Hypothalamus (tissue), 51 donors: Measurements from ENCODE around the gene KCNG4.

Source experiments
- DNase-seq, 51 donors: peaks; one replicate each; lab custom pipeline; 2025; lab: John Stamatoyannopoulos, UW

Gene KCNG4, protein sequence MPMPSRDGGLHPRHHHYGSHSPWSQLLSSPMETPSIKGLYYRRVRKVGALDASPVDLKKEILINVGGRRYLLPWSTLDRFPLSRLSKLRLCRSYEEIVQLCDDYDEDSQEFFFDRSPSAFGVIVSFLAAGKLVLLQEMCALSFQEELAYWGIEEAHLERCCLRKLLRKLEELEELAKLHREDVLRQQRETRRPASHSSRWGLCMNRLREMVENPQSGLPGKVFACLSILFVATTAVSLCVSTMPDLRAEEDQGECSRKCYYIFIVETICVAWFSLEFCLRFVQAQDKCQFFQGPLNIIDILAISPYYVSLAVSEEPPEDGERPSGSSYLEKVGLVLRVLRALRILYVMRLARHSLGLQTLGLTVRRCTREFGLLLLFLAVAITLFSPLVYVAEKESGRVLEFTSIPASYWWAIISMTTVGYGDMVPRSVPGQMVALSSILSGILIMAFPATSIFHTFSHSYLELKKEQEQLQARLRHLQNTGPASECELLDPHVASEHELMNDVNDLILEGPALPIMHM

DNA sequence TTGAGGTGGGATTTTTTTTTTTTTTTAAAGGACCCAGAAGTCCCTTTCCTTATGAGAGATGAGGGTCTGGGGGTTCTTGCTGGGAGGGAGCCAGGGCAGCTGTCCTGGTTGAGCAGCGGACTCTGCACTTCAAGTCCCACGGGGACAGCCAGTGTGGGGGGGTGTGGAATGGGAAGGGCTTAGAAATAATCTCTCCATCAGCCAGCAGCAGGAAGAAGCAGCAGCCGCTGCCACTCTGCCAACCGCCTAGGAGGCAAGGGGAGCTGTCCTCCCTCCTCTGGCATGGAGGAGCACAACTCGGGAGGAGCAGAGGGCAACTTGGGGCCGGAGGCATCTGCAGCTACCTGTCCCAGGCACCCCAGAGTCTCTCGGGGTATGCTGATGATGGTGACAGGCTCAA is at the start of gene KCNG4:
KCNG4 (minus strand) TSS at position 104 of the 400 bp plus-strand sequence. CDS start 2,527 bp downstream, outside the sequence.
- DNase-seq, result peak in 3 of 51 donors; percentile 7 to 13 (median 9)

DNA sequence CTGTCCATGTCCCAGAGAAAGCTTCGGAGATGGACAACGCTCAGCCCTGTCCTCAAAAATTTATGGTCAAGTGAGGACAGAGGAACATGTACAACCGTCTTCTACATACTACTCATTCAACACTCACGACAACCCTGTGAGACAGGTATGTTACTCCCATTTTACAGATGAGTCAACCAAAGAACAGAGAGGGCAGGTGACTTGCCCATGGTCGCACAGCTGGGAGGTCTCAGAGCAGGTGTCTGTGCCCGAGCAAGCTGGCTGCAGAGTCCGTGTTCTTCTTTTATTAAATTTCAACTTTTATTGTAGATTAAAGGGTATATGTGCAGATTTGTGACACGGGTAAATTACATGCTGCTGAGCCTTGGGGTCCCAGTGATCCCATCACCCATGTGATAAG is 49.1 kb upstream of the KCNG4 start:
- DNase-seq, result no peak

DNA sequence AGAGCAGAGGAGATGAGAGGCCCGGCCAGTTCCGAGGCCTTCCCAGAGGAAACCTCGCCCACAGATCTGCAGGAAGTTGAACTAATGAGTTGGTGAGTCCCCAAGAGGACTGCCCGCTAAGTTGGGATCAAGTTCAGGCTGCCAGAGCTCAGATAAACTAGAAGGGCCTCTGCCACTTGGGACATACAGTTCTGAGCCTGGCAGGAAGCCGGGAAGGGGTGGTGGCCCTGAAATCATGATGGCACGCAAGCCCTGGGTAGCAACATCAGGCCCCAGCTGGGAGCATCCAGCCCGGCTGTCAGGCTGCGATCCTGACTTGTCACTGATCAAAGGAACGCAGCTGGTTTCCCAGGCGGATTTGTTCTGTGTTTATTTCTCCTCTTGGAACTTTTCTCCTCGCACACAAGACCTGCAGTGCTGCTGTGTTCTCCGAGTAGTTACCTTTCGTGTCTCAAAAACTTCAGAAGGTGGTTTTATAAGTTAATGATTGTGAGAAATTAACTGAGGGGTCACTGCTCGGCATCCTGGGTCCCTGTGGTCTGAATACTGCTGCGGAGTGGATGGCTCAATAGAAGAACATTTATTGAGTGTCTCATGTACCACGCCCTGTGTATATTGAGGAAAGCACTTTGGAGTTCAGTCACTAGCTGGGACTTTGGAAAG is 46.9 kb upstream of the KCNG4 start:
- DNase-seq, result no peak

DNA sequence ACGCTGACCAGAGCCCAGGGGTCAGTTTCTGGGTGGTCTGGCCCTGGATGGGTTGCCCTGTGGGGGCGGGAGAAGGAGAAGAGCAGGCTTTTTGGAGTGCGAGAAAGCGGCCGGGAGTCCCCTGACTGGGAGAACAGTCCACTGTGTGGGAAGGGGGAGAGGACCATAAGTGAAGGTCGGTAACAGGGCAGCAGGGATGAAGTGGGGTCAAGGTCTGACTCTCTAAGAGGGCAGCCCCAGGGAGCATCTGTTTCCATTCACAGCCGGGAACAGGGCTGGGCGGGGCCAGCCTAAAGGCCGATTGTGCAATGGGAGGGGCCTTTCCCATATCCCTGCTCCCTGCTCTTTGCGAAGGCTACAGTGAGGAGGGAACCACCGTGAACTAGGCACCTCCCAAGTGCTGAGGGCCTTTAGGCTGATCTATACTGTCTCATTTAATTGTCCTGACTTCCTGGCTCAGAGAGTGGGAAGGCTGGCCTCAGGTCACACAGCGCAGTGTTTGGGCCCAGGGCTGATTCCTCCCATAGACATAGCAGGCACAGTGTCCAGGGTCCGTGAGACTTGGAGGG is 44.4 kb upstream of the KCNG4 start:
- no peak for DNase-seq

DNA sequence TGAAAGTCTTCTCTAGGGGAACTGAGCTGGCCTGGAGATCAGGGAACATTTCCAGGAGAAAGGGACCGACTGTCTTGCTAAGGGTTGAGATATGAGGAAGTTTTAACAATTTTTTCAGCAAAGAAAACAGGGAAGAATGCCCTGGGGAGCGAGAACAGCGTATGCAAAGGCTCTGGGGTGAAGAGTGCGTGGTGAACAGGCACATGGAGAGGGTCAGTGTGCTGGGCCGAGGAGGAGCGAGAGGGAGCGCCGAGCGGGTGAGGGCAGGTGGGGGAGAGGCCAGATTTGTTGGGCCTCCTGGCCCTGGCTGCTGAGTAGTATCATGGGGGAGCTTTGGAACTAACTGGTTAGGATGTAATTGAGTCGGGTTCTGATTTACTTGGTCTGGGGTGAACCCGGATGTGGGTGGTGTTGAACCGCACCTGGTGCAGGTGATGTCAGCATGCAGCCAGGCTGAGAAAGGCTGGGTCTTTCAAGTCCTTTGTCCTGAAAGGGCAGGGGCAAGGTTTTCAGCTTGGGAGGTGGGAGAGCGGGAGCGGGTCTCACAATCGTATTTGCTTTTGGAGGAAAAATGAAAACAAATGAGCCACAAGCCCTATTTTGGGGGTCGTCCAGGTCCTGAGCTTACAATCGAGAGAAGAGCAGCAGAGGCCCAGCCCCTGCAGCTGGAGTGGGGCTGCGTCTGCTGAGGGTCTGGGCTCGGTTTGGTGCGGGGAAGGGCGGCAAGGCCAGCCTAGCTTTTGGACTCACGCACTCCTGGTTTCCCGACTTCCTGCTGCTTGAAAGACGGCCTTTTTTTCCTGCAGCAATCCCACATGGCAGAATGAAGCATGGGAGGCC is 43.7 kb upstream of the KCNG4 start:
- DNase-seq, result no peak

DNA sequence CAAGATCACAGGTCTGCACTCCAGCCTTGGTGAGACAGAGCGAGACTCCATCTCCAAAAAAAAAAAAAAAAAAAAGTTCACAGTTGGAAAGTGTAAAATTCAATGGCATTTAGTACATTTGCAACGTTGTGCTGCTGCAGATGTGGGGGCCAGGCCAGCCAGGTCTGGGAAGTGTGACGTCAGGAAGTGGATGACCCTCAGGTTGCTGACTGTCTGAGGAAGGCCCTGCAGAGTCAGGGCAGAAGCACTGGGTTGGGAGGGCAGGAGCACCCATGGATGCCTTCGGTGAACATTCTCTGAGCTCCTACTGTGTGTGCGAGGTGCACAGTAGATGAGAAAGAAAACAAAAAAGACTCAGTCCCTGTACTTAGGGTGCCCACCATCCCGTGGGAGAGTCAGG is 42.7 kb upstream of the KCNG4 start:
- no peak for DNase-seq

DNA sequence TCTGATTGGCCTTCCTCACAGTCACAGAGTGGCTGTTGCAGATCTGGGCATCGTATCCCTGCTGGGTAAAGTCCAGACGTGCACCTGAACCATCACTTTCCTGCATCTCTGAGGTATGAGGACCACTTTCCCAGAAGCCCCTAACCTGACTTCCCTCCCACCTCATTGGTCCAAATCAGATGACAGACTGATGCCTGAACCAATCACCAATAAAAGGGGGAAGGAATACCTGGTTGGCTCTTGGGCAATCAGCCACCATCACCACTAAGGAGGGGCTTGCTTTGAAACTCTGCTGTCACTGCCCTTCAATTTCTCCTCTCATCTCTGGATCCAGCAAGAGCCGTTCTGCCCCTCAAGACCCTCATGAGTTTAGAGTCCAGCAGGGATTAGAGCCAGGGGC is 41.3 kb upstream of the KCNG4 start:
- no peak for DNase-seq

DNA sequence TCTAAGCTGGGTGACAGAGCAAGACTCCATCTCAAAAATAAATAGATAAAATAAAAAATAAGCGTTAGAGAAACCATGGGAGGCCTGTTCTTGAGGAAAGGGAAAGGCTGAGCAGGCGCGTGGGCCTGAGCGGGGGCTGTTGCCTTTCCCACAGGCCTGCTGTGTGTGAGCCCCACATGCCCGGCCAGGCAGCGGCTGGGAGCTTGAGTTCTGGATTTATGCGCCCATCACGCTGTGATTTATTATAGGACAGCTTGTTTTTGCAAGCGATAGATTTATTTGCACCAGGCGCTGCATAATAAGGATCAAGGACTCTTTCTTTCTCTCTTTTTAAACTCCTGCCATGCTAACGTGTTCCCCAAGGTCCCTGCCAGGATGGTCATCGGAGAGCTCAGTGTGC is 40.1 kb upstream of the KCNG4 start:
- no peak for DNase-seq

DNA sequence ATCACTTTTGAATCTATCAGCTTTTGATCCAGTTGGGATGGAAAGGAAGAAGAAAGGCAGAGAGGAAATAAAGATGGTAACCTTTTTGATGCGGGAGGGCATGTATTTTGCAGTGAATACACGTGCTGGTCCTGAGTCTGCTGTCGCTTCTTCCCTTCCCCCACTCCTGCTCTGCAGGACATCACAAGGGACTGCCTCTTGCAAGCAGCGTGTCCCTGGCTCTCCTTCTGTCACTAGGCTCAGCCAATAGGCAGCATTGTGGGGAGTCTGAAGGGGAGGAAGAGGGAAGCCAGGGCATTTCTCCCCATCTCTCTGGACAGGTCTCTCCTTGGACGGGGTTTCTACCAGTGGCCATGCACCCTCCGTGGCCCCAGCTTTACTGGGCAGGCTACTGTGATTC is 39.2 kb upstream of the KCNG4 start:
- DNase-seq, result peak in 39 of 51 donors; percentile 5 to 78 (median 36)

DNA sequence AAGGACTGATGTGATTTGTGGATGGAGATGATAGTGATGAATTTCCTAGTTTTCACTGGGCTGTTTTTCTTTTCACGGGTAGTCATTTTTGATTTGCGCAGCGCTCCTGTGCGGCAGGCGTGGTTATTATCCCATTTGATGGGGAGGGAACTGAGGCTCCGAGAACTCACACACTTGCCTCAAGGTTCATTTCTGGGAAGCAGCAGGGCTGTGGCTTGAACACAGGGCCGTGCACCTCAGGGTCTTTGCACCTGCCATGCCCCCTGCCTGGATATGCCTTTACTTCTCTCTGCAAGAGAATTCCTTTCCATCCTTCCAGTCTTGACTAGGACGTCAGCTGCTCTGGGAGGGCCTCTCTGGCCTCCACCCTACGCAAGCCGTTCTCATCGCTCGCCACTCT is 38.5 kb upstream of the KCNG4 start:
- DNase-seq, result peak in 1 of 51 donors; percentile 5

DNA sequence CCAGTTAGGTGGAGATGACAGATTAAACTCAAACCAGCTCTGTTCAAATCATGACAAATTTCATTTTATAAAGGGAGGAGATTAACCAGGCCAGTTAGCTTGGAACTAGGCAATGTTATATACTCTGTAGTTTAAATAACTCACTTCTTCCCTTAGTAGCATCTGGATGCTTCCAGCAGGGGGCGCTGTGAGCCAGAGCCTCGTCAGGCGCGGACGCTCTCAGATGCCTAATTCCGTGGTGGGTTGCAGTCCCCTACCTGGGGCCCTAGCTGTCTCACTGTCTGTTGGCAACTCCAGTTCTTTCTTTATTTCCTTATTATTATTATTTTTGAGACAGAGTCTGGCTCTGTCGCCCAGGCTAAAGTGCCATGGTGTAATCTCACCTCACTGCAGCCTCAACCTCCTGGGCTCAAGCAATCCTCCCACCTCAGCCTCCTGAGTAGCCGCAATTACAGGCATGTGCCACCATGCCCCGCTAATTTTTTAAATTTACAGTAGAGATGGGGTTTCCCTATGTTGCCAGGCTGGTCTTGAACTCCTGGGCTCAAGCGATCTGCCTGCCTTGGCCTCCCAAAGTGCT is 37.5 kb upstream of the KCNG4 start:
- peak in 46 of 51 donors; percentile 3 to 85 (median 42) for DNase-seq

DNA sequence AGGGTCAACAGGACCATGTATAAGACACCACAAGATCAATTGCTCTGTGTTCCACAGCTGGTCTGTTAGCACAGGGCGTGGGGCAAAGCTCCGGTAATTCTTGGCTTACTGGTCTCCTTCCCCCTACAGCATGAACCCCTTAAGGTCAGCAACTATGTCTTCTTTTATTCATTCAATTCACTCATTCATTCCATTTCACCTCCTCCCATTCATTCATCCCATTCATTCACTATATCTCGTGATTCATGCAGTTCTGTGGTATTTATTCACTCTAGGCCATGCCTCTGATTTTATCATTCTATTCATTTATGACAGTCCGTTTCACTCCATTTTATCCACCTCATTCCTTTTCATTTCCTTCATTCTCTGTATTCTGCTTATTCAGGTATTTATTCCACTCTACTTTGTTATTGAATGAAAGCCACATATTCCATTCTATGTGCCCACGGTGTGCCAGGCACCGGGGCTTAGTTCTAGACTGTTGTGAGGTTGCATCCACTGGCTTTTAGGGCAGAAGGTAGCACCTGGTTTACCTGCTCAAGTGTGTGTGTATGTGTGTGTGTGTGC is 35.9 kb upstream of the KCNG4 start:
- DNase-seq, result no peak

DNA sequence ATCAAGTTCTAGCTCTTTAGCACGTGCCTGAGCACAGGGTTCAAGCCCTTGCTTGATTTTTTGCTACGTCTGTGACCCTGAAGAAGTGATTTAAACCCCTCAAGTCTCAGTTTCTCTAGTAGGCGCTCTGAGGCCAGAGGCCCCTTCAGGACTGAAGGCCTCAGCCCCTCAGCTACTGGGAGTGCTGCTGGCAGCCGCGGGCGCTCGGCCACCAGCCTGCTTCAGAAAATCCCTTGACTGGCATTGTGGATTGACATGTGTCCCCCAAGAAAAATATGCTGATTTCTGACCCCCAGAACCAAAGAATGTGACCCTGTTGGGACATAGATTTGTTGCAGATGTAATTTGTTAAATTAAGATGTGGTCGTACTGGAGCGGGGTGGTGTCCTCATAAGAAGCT is 34.7 kb upstream of the KCNG4 start:
- DNase-seq, result no peak

DNA sequence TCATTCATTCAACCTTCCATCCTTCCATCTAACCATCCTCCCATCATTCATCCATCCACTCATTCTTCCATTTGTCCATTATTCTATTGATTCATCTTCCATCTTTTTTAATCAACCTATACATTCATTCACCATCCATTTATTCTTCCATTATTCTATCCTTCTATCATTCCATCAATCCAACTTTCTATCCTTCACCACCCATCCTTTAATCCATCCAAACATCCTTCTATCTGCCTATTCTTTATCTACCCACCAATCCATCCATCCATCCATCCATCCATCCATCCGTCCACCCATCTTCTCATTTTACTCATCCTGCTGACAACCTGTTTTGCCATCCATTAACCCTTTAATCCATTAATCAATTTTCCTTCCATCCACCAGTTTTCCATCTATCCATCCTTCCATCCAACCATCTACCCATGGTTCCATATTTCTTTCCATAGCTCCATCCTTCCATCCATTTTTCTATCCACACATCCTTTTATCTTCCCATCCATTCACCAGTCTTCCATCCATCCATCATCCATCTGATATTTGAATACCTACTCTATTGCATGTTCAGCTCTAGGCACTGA is 33.0 kb upstream of the KCNG4 start:
- no peak for DNase-seq

DNA sequence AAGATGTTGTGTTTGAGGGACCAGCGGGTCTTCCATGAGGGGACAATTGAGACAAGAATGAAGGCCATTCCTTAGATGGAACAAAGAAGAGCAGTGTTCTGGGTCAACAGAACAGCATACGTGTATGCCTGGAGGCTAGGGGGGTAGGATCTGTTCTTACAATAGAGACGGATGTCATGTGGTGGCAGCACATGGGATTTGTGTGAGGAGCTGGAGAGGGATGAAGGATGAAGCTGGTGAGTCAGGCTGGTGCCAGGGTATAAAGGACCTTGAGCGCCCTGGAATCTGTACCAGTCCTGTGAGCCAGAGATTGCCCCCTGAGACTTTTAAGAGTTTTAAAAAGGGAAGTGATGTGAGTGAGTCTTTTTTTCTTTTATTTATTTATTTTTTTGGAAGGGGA is 32.1 kb upstream of the KCNG4 start:
- DNase-seq, result no peak

DNA sequence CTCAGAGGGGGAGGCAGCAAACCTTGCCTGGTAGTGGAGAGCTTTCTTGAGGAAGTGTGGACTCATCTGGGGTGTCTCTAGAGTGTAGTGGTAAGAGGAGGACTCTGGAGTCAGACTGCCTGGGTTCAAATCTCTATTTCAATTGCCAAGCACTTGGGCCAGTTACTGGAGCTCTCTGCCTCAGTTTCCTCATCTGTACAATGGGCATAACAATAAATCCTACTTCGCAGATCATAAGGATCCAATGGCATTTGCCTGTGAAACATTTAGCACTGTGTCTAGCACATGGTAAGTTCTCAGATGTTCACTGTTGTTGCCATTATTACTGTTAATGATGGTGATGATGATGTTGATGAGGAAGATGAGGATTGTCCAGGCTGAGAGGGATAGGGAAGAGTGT is 31.2 kb upstream of the KCNG4 start:
- no peak for DNase-seq

DNA sequence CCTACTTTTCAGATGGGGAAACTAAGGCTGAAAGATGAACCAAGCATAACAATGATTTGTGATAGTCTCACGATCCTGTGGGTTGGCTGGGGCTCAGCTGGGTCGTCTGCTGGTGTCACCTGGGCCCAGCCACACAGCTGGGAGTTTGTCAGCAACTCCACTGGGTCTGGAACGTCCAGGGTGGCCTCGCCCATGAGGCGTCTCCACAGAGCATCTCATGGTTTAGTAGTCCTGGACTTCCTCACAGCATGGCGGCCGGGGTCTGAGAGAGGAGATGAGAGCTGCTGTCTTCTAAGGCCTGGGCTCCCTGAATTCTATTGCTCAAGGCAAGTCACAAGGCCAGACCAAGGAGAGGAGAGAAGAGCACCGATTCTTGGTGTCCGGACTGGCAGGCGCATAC is 30.7 kb upstream of the KCNG4 start:
- DNase-seq, result no peak

DNA sequence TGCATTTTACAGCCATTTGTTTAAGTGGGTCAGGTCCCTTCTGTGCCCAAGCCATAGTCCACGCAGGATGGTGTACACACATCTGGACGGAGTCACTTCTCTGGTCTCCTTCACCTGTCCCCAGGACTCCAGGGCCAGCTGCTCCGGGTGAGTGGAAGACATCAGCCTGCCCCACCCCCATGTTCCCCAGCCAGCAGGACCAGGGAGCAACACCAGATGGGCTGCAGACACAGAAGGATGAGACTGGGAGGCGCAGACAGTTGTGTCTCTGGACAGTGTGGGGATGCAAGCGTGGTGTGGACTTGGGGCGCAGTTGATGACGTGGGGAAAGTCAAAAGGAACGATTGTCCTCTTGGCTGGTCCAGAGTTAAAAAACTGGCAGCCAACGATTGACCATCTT is 30.3 kb upstream of the KCNG4 start:
- DNase-seq, result no peak

DNA sequence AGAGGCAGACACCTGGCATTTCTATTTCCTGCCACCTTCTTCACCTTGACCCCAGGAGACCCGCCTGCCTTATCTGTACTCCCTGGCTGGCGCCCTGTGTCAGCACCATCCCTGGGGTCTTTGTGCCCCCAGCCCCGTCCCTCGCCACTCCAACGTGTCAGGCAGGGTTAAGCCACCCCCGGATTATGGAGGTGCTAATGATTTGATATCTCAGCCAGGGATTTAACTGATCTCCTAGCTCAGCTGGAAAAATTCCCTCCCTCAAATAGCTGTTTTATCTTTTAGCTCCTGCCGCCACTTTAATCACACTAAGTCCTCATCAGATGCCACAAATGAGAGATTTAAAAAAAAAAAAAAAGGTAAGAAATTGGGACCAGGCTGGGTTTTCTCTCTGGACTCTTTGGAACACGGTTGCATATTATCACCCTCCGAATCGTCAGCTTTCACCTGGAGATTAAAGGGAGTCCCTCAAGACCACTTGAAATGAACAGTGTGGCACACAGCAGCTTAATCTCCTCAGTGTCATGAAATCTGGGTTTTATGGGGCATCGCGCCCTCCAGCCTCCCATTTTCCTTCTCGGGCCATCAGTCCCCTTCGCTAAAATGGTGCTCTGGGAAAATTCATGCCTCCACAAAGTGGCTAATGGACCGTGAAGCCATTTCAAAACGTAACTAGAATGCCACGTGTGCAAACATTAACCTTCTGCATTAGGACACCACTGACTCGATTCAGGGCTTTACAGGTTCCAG is 28.7 kb upstream of the KCNG4 start:
- DNase-seq, result no peak
